Panc1 (cell line): ENCODE measurements around the gene TPRX1. TPM values are rescaled to one million over a fixed set of nuclear protein-coding genes. Genes with fewer than 3 reads are reported as not detected.

Experiments used
- ATAC-seq: fragments of 200-7000 bp; cut with Tn5 transposase; 2 replicates; pipeline ENCODE4 v1.9.1; 2020; ENCODE audit warnings: mild to moderate bottlenecking, moderate library complexity
- BruUV-seq: library from RNA; stranded (reverse); fragments of 400-500 nt; replicated peaks from 2 replicates; lab custom pipeline; 2021; lab: Mats Ljungman, UMichigan
- CTCF ChIA-PET: fragments of 300-600 bp; sonication (Branson Sonifier 250); formaldehyde crosslinking; loops from one replicate; lab custom pipeline; 2022; ENCODE audit warnings: antibody characterized with exemption; lab: Charles Lee
- POLR2A ChIA-PET: fragments of 300-600 bp; sonication (Branson Sonifier 250); formaldehyde crosslinking; loops from one replicate; lab custom pipeline; 2022; ENCODE audit warnings: antibody characterized with exemption; lab: Charles Lee
- DNase-seq: peaks from one replicate; pipeline ENCODE4 v3.0.0-alpha.2; 2010; ENCODE audit warnings: low read depth, low spot score
- H3K27ac ChIP-seq: 2 replicates; pipeline ENCODE4 v1.5.1; 2011; ENCODE audit warnings: mild to moderate bottlenecking, low read length, inconsistent platforms
- H3K27me3 ChIP-seq: fragments of 200-500 bp; sonication (Bioruptor generic); 2 replicates; pipeline ENCODE4 v1.6.0; 2014; ENCODE audit warnings: low read length, inconsistent platforms; ENCODE audit not compliant: control insufficient read depth, insufficient read depth
- H3K36me3 ChIP-seq: fragments of 200-500 bp; sonication (Bioruptor generic); 2 replicates; pipeline ENCODE4 v1.5.1; 2014; ENCODE audit warnings: inconsistent platforms, mild to moderate bottlenecking, low read length, moderate library complexity; ENCODE audit not compliant: control insufficient read depth, insufficient read depth
- H3K4me1 ChIP-seq: 2 replicates; pipeline ENCODE4 v1.5.1; 2011; ENCODE audit warnings: inconsistent platforms, mild to moderate bottlenecking, low read length, moderate library complexity; ENCODE audit not compliant: control insufficient read depth, insufficient read depth
- H3K4me3 ChIP-seq, 2 experiments: 2 replicates each; pipeline ENCODE4 v1.5.1; 2011 to 2012; ENCODE audit warnings: low read depth in 2 of 2, low read length in 2 of 2, mild to moderate bottlenecking in 2 of 2, inconsistent platforms in 1 of 2, moderate library complexity in 1 of 2
- H3K9me3 ChIP-seq: fragments of 200-500 bp; sonication (Bioruptor generic); 2 replicates; pipeline ENCODE4 v1.5.1; 2014; ENCODE audit warnings: low read depth, mild to moderate bottlenecking, inconsistent platforms, low read length, moderate library complexity; ENCODE audit not compliant: control insufficient read depth, insufficient read depth
- CTCF ChIP-seq: fragments of 450-650 bp; IDR thresholded peaks from 2 replicates; pipeline ENCODE4 v1.5.1; 2017; ENCODE audit warnings: mild to moderate bottlenecking
- POLR2AphosphoS5 ChIP-seq: IDR thresholded peaks from 2 replicates; pipeline ENCODE4 v1.6.1; 2012; ENCODE audit warnings: mild to moderate bottlenecking, low read depth, low read length, moderate library complexity
- REST ChIP-seq, 2 experiments: IDR thresholded peaks; 2 replicates each; pipeline ENCODE4 v1.6.1; 2011 to 2012; ENCODE audit warnings: low read depth in 2 of 2, control low read depth in 1 of 2, low read length in 1 of 2, mild to moderate bottlenecking in 1 of 2, moderate library complexity in 1 of 2; ENCODE audit not compliant: insufficient read depth in 1 of 2
- SIN3A ChIP-seq: IDR thresholded peaks from 2 replicates; pipeline ENCODE4 v1.6.1; 2012; ENCODE audit warnings: low read depth, mild to moderate bottlenecking, low read length, moderate library complexity, borderline replicate concordance; ENCODE audit not compliant: insufficient read depth
- TCF7L2 ChIP-seq: IDR thresholded peaks from 2 replicates; pipeline ENCODE4 v1.6.1; 2011; ENCODE audit warnings: mild to moderate bottlenecking, low read depth, low read length, inconsistent platforms
- in situ Hi-C: cut with HindIII; loops from 2 replicates; pipeline ENCODE4 v1.10.0; 2016; ENCODE audit warnings: low sequenced_read_pairs, low pct_unique_long_range_greater_than_20kb
- intact Hi-C: fragments of 100-400 bp; cut with micrococcal nuclease; formaldehyde crosslinking; loops from one replicate; pipeline ENCODE4 v1.10.0; 2022; ENCODE audit not compliant: unreplicated experiment
- total RNA-seq: library from RNA; stranded (reverse); gene quantifications from one replicate; pipeline ENCODE4 v1.2.1, GENCODE V29; 2021; ENCODE audit not compliant: unreplicated experiment

TPRX1 gene
- total RNA-seq, 1 experiment from 2014 or later, result not detected

- ChIA-PET POLR2A (no interaction called here), CTCF (no interaction called here)
- no TSS peak for BruUV-seq
- Histone ChIP-seq H3K4me1 (no peaks in the 10 kb centered on the region), H3K9me3 (no peaks in the 10 kb centered on the region), H3K27ac (no peak overlapping the region), H3K4me3 (no peak overlapping the region), H3K36me3 (no peaks in the 10 kb centered on the region), H3K27me3 (no peaks in the 10 kb centered on the region)
- DNase-seq (no peak), ATAC-seq (no peak)
- in situ Hi-C loops (no loop called here), intact Hi-C loops (no loop called here)
- TF ChIP-seq SIN3A, result no peak
- TF ChIP-seq POLR2AphosphoS5, result no peak
- TF ChIP-seq TCF7L2, result no peak
- no peak for TF ChIP-seq REST (IDR thresholded peaks at IDR 0.05; ENCODE audit: insufficient read depth in 1 of 2, low read depth in 2 of 2, low read length in 1 of 2)
- TF ChIP-seq CTCF, result no peak
Measured at GRCh38 chr19:47832723-47833122, 28.4 kb upstream of the TPRX1 start.

- Histone ChIP-seq H3K9me3 (no peaks in the 10 kb centered on the region), H3K27me3 (no peaks in the 10 kb centered on the region), H3K36me3 (no peaks in the 10 kb centered on the region), H3K27ac (no peak overlapping the region), H3K4me3 (no peak overlapping the region), H3K4me1 (no peaks in the 10 kb centered on the region)
- DNase-seq, result no peak
- TF ChIP-seq REST (IDR thresholded peaks at IDR 0.05; ENCODE audit: insufficient read depth in 1 of 2, low read depth in 2 of 2, low read length in 1 of 2) (no peak), POLR2AphosphoS5 (no peak), SIN3A (no peak), TCF7L2 (no peak), CTCF (no peak)
- no peak for ATAC-seq
- ChIA-PET POLR2A (no interaction called here), CTCF (interaction anchor here (0.7 kb wide), 1 partner anchor 8 kb away, joined by 5 read pairs; no protein-coding TSS in a partner anchor)
- intact Hi-C loops, result no loop called here
- in situ Hi-C loops, result no loop called here
- BruUV-seq, result no TSS peak
Measured at GRCh38 chr19:47826800-47827199, 22.4 kb upstream of the TPRX1 start.
